ENCODE data around the gene KLHL29.

KLHL29 gene

GRCh38 chr2:23599667-23600066 lies 214.7 kb downstream of the KLHL29 start:
- no peak for DNase-seq

GRCh38 chr2:23600346-23600745 lies 215.4 kb downstream of the KLHL29 start:
- peak in 38 of 42 donors; percentile 26 to 80 (median 56) for DNase-seq
- intact Hi-C loops (cut with DNase I) = no loop called here

More at GRCh38 chr2:23599667-23600066, 214.7 kb downstream of the KLHL29 start:
- intact Hi-C loops (cut with DNase I) = no loop called here

- intact Hi-C loops (cut with DNase I) = no loop called here
- DNase-seq = no peak
These were observed 216.5 kb downstream of the KLHL29 start for GRCh38 chr2:23601301-23601965.

- peak in 6 of 42 donors; percentile 20 to 65 (median 41) for DNase-seq
- intact Hi-C loops (cut with DNase I) = no loop called here
These were observed 217.1 kb downstream of the KLHL29 start for GRCh38 chr2:23602116-23602515.

GRCh38 chr2:23603156-23603555 lies 218.2 kb downstream of the KLHL29 start:
- no peak for DNase-seq
- intact Hi-C loops (cut with DNase I) = no loop called here

GRCh38 chr2:23603581-23603980 lies 218.6 kb downstream of the KLHL29 start:
- intact Hi-C loops (cut with DNase I) = no loop called here
- DNase-seq = no peak

- intact Hi-C loops (cut with DNase I) = no loop called here
- DNase-seq = no peak
These were observed 219.8 kb downstream of the KLHL29 start for GRCh38 chr2:23604731-23605130.

- intact Hi-C loops (cut with DNase I) = no loop called here
- no peak for DNase-seq
These were observed 220.3 kb downstream of the KLHL29 start for GRCh38 chr2:23605236-23605635.

GRCh38 chr2:23606196-23606595 lies 221.2 kb downstream of the KLHL29 start:
- intact Hi-C loops (cut with DNase I) = no loop called here
- no peak for DNase-seq

- intact Hi-C loops (cut with DNase I) = no loop called here
- no peak for DNase-seq
These were observed 222.0 kb downstream of the KLHL29 start for GRCh38 chr2:23606968-23607367.

- intact Hi-C loops (cut with DNase I) = no loop called here
- DNase-seq = no peak
These were observed 222.9 kb downstream of the KLHL29 start for GRCh38 chr2:23607925-23608324.

- DNase-seq = no peak
- intact Hi-C loops (cut with DNase I) = no loop called here
These were observed 224.3 kb downstream of the KLHL29 start for GRCh38 chr2:23609254-23609653.

- no peak for DNase-seq
- intact Hi-C loops (cut with DNase I) = no loop called here
These were observed 226.9 kb downstream of the KLHL29 start for GRCh38 chr2:23611839-23612238.

- intact Hi-C loops (cut with DNase I) = no loop called here
- no peak for DNase-seq
These were observed 229.7 kb downstream of the KLHL29 start for GRCh38 chr2:23614701-23615100.

GRCh38 chr2:23615216-23616020 lies 230.4 kb downstream of the KLHL29 start:
- intact Hi-C loops (cut with DNase I) = no loop called here
- no peak for DNase-seq

GRCh38 chr2:23616630-23617029 lies 231.7 kb downstream of the KLHL29 start:
- DNase-seq = no peak
- intact Hi-C loops (cut with DNase I) = no loop called here

GRCh38 chr2:23617167-23617810 lies 232.3 kb downstream of the KLHL29 start:
- peak; percentile 39 to 91 (median 70) for DNase-seq
- intact Hi-C loops (cut with DNase I) = no loop called here

- intact Hi-C loops (cut with DNase I) = no loop called here
- DNase-seq = peak in 11 of 42 donors; percentile 21 to 60 (median 33)
These were observed 232.8 kb downstream of the KLHL29 start for GRCh38 chr2:23617811-23618215.

GRCh38 chr2:23618265-23618664 lies 233.3 kb downstream of the KLHL29 start:
- intact Hi-C loops (cut with DNase I) = no loop called here
- DNase-seq = no peak

All from head of caudate nucleus (tissue), 42 donors.